ENCODE measurements around the gene AHSG.

DNA sequence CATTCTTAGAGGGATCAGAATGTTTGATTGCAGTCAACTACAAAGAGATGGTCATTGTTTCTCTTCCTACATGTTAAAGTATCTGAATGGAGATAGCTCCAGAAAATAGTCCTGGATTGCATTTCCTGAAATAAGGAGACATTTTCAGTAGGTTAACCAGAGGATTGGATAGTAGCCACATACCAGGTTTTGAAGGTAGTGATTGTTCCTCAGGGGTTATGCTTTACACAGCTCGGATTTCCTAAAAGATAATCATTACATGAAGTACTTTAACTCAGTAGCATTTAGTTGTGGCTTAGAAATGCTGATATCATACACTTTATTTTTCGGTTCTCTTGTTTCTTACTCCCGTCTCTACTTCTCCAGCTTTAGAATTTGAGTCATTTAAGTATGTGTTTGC lies 32.1 kb upstream of the AHSG start:
- TF ChIP-seq, protein P1, sequence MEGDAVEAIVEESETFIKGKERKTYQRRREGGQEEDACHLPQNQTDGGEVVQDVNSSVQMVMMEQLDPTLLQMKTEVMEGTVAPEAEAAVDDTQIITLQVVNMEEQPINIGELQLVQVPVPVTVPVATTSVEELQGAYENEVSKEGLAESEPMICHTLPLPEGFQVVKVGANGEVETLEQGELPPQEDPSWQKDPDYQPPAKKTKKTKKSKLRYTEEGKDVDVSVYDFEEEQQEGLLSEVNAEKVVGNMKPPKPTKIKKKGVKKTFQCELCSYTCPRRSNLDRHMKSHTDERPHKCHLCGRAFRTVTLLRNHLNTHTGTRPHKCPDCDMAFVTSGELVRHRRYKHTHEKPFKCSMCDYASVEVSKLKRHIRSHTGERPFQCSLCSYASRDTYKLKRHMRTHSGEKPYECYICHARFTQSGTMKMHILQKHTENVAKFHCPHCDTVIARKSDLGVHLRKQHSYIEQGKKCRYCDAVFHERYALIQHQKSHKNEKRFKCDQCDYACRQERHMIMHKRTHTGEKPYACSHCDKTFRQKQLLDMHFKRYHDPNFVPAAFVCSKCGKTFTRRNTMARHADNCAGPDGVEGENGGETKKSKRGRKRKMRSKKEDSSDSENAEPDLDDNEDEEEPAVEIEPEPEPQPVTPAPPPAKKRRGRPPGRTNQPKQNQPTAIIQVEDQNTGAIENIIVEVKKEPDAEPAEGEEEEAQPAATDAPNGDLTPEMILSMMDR (IDR thresholded peaks at IDR 0.05 in 2 of 3, conservative IDR thresholded peaks at IDR 0.05 in 1 of 3; ENCODE audit: borderline replicate concordance in 1 of 3, insufficient read depth in 1 of 3, low read depth in 2 of 3, low read length in 2 of 3) = no peak
- TF ChIP-seq TCF7L2 (IDR thresholded peaks at IDR 0.05; ENCODE audit: borderline replicate concordance, extremely low read depth, insufficient read depth, insufficient read length) = no peak
- no peak for TF ChIP-seq JUND (IDR thresholded peaks at IDR 0.05)
- no peak for TF ChIP-seq POLR2AphosphoS5 (IDR thresholded peaks at IDR 0.05; ENCODE audit: low read depth, low read length)
- TF ChIP-seq EZH2 (IDR thresholded peaks at IDR 0.05) = no peak
- no peak for TF ChIP-seq POLR2A (IDR thresholded peaks at IDR 0.05; ENCODE audit: borderline replicate concordance, extremely low read depth, insufficient read depth, insufficient read length)
- TF ChIP-seq, protein P2, sequence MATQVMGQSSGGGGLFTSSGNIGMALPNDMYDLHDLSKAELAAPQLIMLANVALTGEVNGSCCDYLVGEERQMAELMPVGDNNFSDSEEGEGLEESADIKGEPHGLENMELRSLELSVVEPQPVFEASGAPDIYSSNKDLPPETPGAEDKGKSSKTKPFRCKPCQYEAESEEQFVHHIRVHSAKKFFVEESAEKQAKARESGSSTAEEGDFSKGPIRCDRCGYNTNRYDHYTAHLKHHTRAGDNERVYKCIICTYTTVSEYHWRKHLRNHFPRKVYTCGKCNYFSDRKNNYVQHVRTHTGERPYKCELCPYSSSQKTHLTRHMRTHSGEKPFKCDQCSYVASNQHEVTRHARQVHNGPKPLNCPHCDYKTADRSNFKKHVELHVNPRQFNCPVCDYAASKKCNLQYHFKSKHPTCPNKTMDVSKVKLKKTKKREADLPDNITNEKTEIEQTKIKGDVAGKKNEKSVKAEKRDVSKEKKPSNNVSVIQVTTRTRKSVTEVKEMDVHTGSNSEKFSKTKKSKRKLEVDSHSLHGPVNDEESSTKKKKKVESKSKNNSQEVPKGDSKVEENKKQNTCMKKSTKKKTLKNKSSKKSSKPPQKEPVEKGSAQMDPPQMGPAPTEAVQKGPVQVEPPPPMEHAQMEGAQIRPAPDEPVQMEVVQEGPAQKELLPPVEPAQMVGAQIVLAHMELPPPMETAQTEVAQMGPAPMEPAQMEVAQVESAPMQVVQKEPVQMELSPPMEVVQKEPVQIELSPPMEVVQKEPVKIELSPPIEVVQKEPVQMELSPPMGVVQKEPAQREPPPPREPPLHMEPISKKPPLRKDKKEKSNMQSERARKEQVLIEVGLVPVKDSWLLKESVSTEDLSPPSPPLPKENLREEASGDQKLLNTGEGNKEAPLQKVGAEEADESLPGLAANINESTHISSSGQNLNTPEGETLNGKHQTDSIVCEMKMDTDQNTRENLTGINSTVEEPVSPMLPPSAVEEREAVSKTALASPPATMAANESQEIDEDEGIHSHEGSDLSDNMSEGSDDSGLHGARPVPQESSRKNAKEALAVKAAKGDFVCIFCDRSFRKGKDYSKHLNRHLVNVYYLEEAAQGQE (IDR thresholded peaks at IDR 0.05; ENCODE audit: low read depth) = no peak
- no peak for TF ChIP-seq SRF (IDR thresholded peaks at IDR 0.05; ENCODE audit: low read depth)
- TF ChIP-seq EGR1 (IDR thresholded peaks at IDR 0.05; ENCODE audit: low read depth) = no peak

Measured in HCT116 (cell line).